Endothelial cell of umbilical vein (primary cell): Measurements from ENCODE around the gene SMG1. TPM values are rescaled to one million over a fixed set of nuclear protein-coding genes. Genes with fewer than 3 reads are reported as not detected.

Source experiments
- BruUV-seq: library from RNA; stranded (reverse); fragments of 400-500 nt; replicated peaks from 2 replicates; lab custom pipeline; 2021; lab: Mats Ljungman, UMichigan
- CTCF ChIA-PET: fragments of 300-600, 350-600 bp; sonication (Branson Sonifier 250); formaldehyde crosslinking; loops from one replicate; lab custom pipeline; 2021; ENCODE audit warnings: antibody characterized with exemption, inconsistent platforms; lab: Charles Lee
- POLR2A ChIA-PET: fragments of 300-600, 350-600 bp; sonication (Branson Sonifier 250); formaldehyde crosslinking; loops from one replicate; lab custom pipeline; 2021; ENCODE audit warnings: antibody characterized with exemption, inconsistent platforms; lab: Charles Lee
- DNase-seq: peaks from one replicate; pipeline ENCODE4 v3.0.0-alpha.2; 2011; ENCODE audit warnings: low read depth, low spot score
- FAIRE-seq: peaks from 2 replicates; lab custom pipeline; 2011; peaks lifted over from hg19 to GRCh38; lab: Jason Lieb, UNC
- H2AFZ ChIP-seq: 2 replicates; pipeline ENCODE4 v1.6.0; 2012; ENCODE audit warnings: low read depth, low read length, control low read depth, inconsistent platforms
- H3K27ac ChIP-seq: 2 replicates; pipeline ENCODE4 v1.5.1; 2011; ENCODE audit warnings: low read depth, mild to moderate bottlenecking, control low read depth, low read length, moderate library complexity; ENCODE audit not compliant: insufficient read depth
- H3K27me3 ChIP-seq, 2 experiments: 2 replicates each; pipeline versions ENCODE4 v1.6.0 to v1.6.1; 2011; ENCODE audit warnings: low read length in 2 of 2, mixed read lengths in 1 of 2; ENCODE audit not compliant: control insufficient read depth in 2 of 2, insufficient read depth in 2 of 2
- H3K36me3 ChIP-seq, 2 experiments: 2 replicates in 1 of 2; 3 replicates in 1 of 2; pipeline ENCODE4 v1.5.1; 2011; ENCODE audit warnings: low read length in 2 of 2, mild to moderate bottlenecking in 1 of 2, moderate library complexity in 1 of 2; ENCODE audit not compliant: control insufficient read depth in 2 of 2, insufficient read depth in 2 of 2; ENCODE audit errors: extremely low read depth in 1 of 2
- H3K4me1 ChIP-seq: 3 replicates; pipeline ENCODE4 v1.5.1; 2011; ENCODE audit warnings: mild to moderate bottlenecking, low read length; ENCODE audit not compliant: control insufficient read depth, insufficient read depth; ENCODE audit errors: extremely low read depth
- H3K4me2 ChIP-seq: 2 replicates; pipeline ENCODE4 v1.6.1; 2011; ENCODE audit warnings: low read length, control low read depth, mixed read lengths; ENCODE audit not compliant: insufficient read depth
- H3K4me3 ChIP-seq, 3 experiments: fragments of 200-600 bp in 1 of 3; sonication (generic), shearing (Covaris generic) in 1 of 3; replicated peaks in 1 of 3; 2 replicates each; pipeline ENCODE4 v1.5.1; 2011 to 2016; ENCODE audit warnings: control low read depth in 3 of 3, low read length in 3 of 3, mild to moderate bottlenecking in 2 of 3, inconsistent platforms in 1 of 3, low read depth in 1 of 3, moderate library complexity in 1 of 3; ENCODE audit not compliant: insufficient read depth in 1 of 3
- H3K79me2 ChIP-seq: 2 replicates; pipeline ENCODE4 v1.6.0; 2012; ENCODE audit warnings: low read length, inconsistent platforms; ENCODE audit not compliant: control insufficient read depth, insufficient read depth
- H3K9ac ChIP-seq: replicated peaks from 2 replicates; pipeline ENCODE3; 2011; ENCODE audit warnings: low read length, control low read depth; ENCODE audit not compliant: insufficient read depth; ENCODE audit errors: extremely low read depth
- H3K9me1 ChIP-seq: replicated peaks from 3 replicates; pipeline ENCODE4 v1.6.0; 2011; ENCODE audit warnings: mild to moderate bottlenecking, low read length; ENCODE audit not compliant: control insufficient read depth, insufficient read depth; ENCODE audit errors: extremely low read depth
- H3K9me3 ChIP-seq: replicated peaks from 2 replicates; pipeline ENCODE4 v1.5.1; 2012; ENCODE audit warnings: low read length, inconsistent platforms; ENCODE audit not compliant: control insufficient read depth, insufficient read depth
- H4K20me1 ChIP-seq: replicated peaks from 2 replicates; pipeline ENCODE3; 2011; ENCODE audit warnings: mild to moderate bottlenecking, low read length; ENCODE audit not compliant: control insufficient read depth, insufficient read depth; ENCODE audit errors: extremely low read depth
- CTCF ChIP-seq, 2 donors: IDR thresholded peaks; 1 replicate in 1 of 2; 2 replicates in 1 of 2; pipeline ENCODE4 v1.5.1; 2011; ENCODE audit warnings: low read length in 2 of 2, mild to moderate bottlenecking in 2 of 2, moderate library complexity in 2 of 2, control low read depth in 1 of 2, inconsistent platforms in 1 of 2, low read depth in 1 of 2; ENCODE audit not compliant: insufficient read depth in 1 of 2; ENCODE audit errors: extremely low read depth in 1 of 2
- EZH2 ChIP-seq: IDR thresholded peaks from 2 replicates; pipeline ENCODE4 v1.6.1; 2012; ENCODE audit warnings: borderline replicate concordance, low read depth, mild to moderate bottlenecking, moderate library complexity, low read length, inconsistent platforms; ENCODE audit not compliant: severe bottlenecking
- FOS ChIP-seq: IDR thresholded peaks from 2 replicates; pipeline ENCODE4 v1.6.1; 2011; ENCODE audit warnings: mild to moderate bottlenecking, low read length, moderate library complexity, borderline replicate concordance; ENCODE audit not compliant: insufficient read depth
- GATA2 ChIP-seq: IDR thresholded peaks from 2 replicates; pipeline ENCODE4 v1.7.0; 2011; ENCODE audit warnings: low read depth, mild to moderate bottlenecking, moderate library complexity, mixed read lengths, low read length; ENCODE audit not compliant: insufficient read length, insufficient read depth
- JUN ChIP-seq: IDR thresholded peaks from 2 replicates; pipeline ENCODE4 v1.6.1; 2011; ENCODE audit warnings: borderline replicate concordance, low read depth; ENCODE audit not compliant: insufficient read length, insufficient read depth
- MAX ChIP-seq: IDR thresholded peaks from 2 replicates; pipeline ENCODE4 v1.6.1; 2011; ENCODE audit not compliant: insufficient read depth, insufficient read length
- MYC ChIP-seq: IDR thresholded peaks from one replicate; pipeline ENCODE4 v1.6.1; 2011; ENCODE audit warnings: mild to moderate bottlenecking, low read depth, low read length
- POLR2A ChIP-seq: IDR thresholded peaks from 2 replicates; pipeline ENCODE4 v1.6.1; 2012; ENCODE audit warnings: low read depth, mild to moderate bottlenecking, control low read depth, low read length
- POLR2AphosphoS5 ChIP-seq: IDR thresholded peaks from 2 replicates; pipeline ENCODE4 v1.6.1; 2012; ENCODE audit warnings: low read depth, mild to moderate bottlenecking, control low read depth, low read length, moderate library complexity; ENCODE audit not compliant: insufficient read depth
- dilution Hi-C: fragments of 300-500 bp; cut with MboI; formaldehyde crosslinking; loops from one replicate; pipeline ENCODE4 v1.15.0; 2019; ENCODE audit warnings: low sequenced_read_pairs; ENCODE audit not compliant: extremely low pct_ligation_motif_present
- intact Hi-C: fragments of 100-400 bp; cut with micrococcal nuclease; formaldehyde crosslinking; loops from one replicate; pipeline ENCODE4 v1.10.0; 2022
- polyA plus RNA-seq, 4 experiments: library from polyadenylated mRNA; depleted of rRNA in 3 of 4; stranded (reverse) in 3 of 4; unstranded in 1 of 4; fragments of >200 nt; gene quantifications; 2 replicates each; pipeline versions ENCODE4 v1.2.1 to v1.2.3, GENCODE V29; 2011 to 2012; ENCODE audit warnings: missing spikeins in 1 of 4
- total RNA-seq: library from RNA; stranded (reverse); gene quantifications from 2 replicates; pipeline ENCODE4 v1.2.3, GENCODE V29; 2021

SMG1 gene
- total and polyA plus RNA-seq, 2 donors (not counting 3 experiments of a cell fraction or from before 2014, with no cell fraction given) = 14.0 to 90.8 TPM

GRCh38 chr16:18841833-18842525, 84.2 kb downstream of the SMG1 start:
- BruUV-seq = no TSS peak
- Histone ChIP-seq H3K4me1 (no peaks in the 10 kb centered on the region), H3K79me2 (no peaks in the 10 kb centered on the region), H3K9me1 (no peaks in the 10 kb centered on the region), H3K36me3 (peaks cover 24% of the 10 kb centered on the region in 2 experiments), H3K4me2 (no peak overlapping the region), H4K20me1 (no peaks in the 10 kb centered on the region), H3K4me3 (no peak overlapping the region), H3K9ac (no peak overlapping the region), H3K9me3 (no peaks in the 10 kb centered on the region), H3K27me3 (no peaks in the 10 kb centered on the region), H3K27ac (no peak overlapping the region), H2AFZ (no peak overlapping the region)
- POLR2A ChIA-PET = no interaction called here
- DNase-seq (no peak), FAIRE-seq (no peak)
- TF ChIP-seq POLR2A (no peak), MYC (no peak), POLR2AphosphoS5 (no peak), MAX (no peak), EZH2 (no peak), JUN (no peak), GATA2 (no peak), FOS (no peak), CTCF (IDR thresholded peaks at IDR 0.05; ENCODE audit: extremely low read depth in 1 of 2, insufficient read depth in 1 of 2, low read depth in 1 of 2, low read length in 2 of 2) (no peak)
- intact Hi-C loops = no loop called here
- CTCF ChIA-PET = no interaction called here
- dilution Hi-C loops = no loop called here
